GM23338 (cell line): ENCODE data around the gene MAPK4. TPM values are rescaled to one million over a fixed set of nuclear protein-coding genes. Genes with fewer than 3 reads are reported as not detected.

Experiments
- ATAC-seq: fragments of 200-7000 bp; cut with Tn5 transposase; 3 replicates; pipeline ENCODE4 v1.9.1; 2020
- DNase-seq: peaks from one replicate; pipeline ENCODE4 v3.0.0-alpha.2; 2015; ENCODE audit warnings: low spot score
- H2AFZ ChIP-seq: fragments of 200-600 bp; sonication (generic); 2 replicates; pipeline ENCODE4 v1.8.0; 2016; ENCODE audit warnings: antibody characterized with exemption, mild to moderate bottlenecking, moderate library complexity
- H3F3A ChIP-seq: fragments of 200-600 bp; sonication (generic); replicated peaks from 2 replicates; pipeline ENCODE4 v1.8.0; 2017; ENCODE audit warnings: antibody characterized with exemption, mixed run types, low read depth
- H3K27ac ChIP-seq: fragments of 200-600 bp; sonication (generic); 2 replicates; pipeline ENCODE4 v1.6.1; 2016; ENCODE audit warnings: low read depth
- H3K27me3 ChIP-seq: fragments of 200-600 bp; sonication (generic); 2 replicates; pipeline ENCODE4 v1.8.0; 2016; ENCODE audit warnings: mild to moderate bottlenecking, mixed run types, moderate library complexity; ENCODE audit not compliant: insufficient read depth
- H3K36me3 ChIP-seq: fragments of 200-600 bp; sonication (generic); 2 replicates; pipeline ENCODE4 v1.8.0; 2016; ENCODE audit warnings: mild to moderate bottlenecking; ENCODE audit not compliant: insufficient read depth
- H3K4me1 ChIP-seq: fragments of 200-600 bp; sonication (generic); 2 replicates; pipeline ENCODE4 v1.8.0; 2016; ENCODE audit warnings: mild to moderate bottlenecking, moderate library complexity; ENCODE audit not compliant: insufficient read depth
- H3K4me2 ChIP-seq: fragments of 200-600 bp; sonication (generic); 2 replicates; pipeline ENCODE4 v1.7.1; 2017; ENCODE audit warnings: mixed run types
- H3K4me3 ChIP-seq: fragments of 200-600 bp; sonication (generic); 2 replicates; pipeline ENCODE4 v1.6.1; 2016; ENCODE audit warnings: mixed run types
- H3K79me2 ChIP-seq: fragments of 200-600 bp; sonication (generic); replicated peaks from 2 replicates; pipeline ENCODE4 v1.8.0; 2017; ENCODE audit warnings: mild to moderate bottlenecking; ENCODE audit not compliant: insufficient read depth
- H3K9me2 ChIP-seq: fragments of 200-600 bp; sonication (generic); 2 replicates; pipeline ENCODE4 v1.8.0; 2017; ENCODE audit not compliant: insufficient read depth
- H4K20me1 ChIP-seq: fragments of 200-600 bp; sonication (generic); replicated peaks from 2 replicates; pipeline ENCODE4 v1.8.0; 2017; ENCODE audit warnings: mild to moderate bottlenecking; ENCODE audit not compliant: insufficient read depth
- H3K27ac Mint-ChIP-seq: 2 replicates; pipeline ENCODE4 v1.8.0; 2020; ENCODE audit warnings: inconsistent platforms, mild to moderate bottlenecking, moderate library complexity, mixed read lengths
- H3K27me3 Mint-ChIP-seq: 3 replicates; pipeline ENCODE4 v1.8.0; 2022; ENCODE audit warnings: low read depth, mild to moderate bottlenecking, moderate library complexity, mixed read lengths, inconsistent platforms; ENCODE audit not compliant: insufficient read depth, poor library complexity
- H3K36me3 Mint-ChIP-seq: 3 replicates; pipeline ENCODE4 v1.8.0; 2021; ENCODE audit warnings: low read depth, mild to moderate bottlenecking, inconsistent platforms, moderate library complexity, mixed read lengths
- H3K4me1 Mint-ChIP-seq: 3 replicates; pipeline ENCODE4 v1.8.0; 2020; ENCODE audit warnings: mild to moderate bottlenecking, inconsistent platforms, mixed read lengths
- H3K4me3 Mint-ChIP-seq: 3 replicates; pipeline ENCODE4 v1.8.0; 2021; ENCODE audit warnings: moderate library complexity, mild to moderate bottlenecking, inconsistent platforms, mixed read lengths
- H3K9me3 Mint-ChIP-seq: 3 replicates; pipeline ENCODE4 v1.8.0; 2020; ENCODE audit warnings: moderate library complexity, mild to moderate bottlenecking, inconsistent platforms, mixed read lengths
- CREB1 ChIP-seq: fragments of 250-450 bp; sonication (Bioruptor Pico); IDR thresholded peaks from 2 replicates; pipeline ENCODE4 v1.5.0; 2020; ENCODE audit warnings: low read depth, mild to moderate bottlenecking, moderate library complexity
- CTCF ChIP-seq, 2 experiments: fragments of 200-600 bp in 1 of 2; sonication (generic) in 1 of 2; conservative IDR thresholded peaks; 2 replicates each; pipeline versions ENCODE4 v1.5.1 to v1.6.1; 2016 to 2017; ENCODE audit warnings: antibody characterized with exemption in 2 of 2, low read depth in 2 of 2, mild to moderate bottlenecking in 2 of 2, moderate library complexity in 1 of 2
- EZH2 ChIP-seq: fragments of 200-600 bp; sonication (generic); IDR thresholded peaks from one replicate; pipeline ENCODE4 v1.8.0; 2017; ENCODE audit warnings: antibody characterized with exemption, mild to moderate bottlenecking, low read depth; ENCODE audit not compliant: unreplicated experiment
- EZH2phosphoT487 ChIP-seq: fragments of 200-600 bp; sonication (generic); IDR thresholded peaks from one replicate; pipeline ENCODE4 v1.8.1; 2018; ENCODE audit warnings: antibody characterized with exemption; ENCODE audit not compliant: unreplicated experiment
- JUNB ChIP-seq: IDR thresholded peaks from one replicate; pipeline ENCODE4 v1.6.1; 2016; ENCODE audit warnings: antibody characterized with exemption; ENCODE audit not compliant: unreplicated experiment
- NANOG ChIP-seq: IDR thresholded peaks from 2 replicates; pipeline ENCODE4 v1.6.1; 2016; ENCODE audit warnings: antibody characterized with exemption, borderline replicate concordance
- POLR2AphosphoS5 ChIP-seq: IDR thresholded peaks from 2 replicates; pipeline ENCODE4 v1.6.1; 2016; ENCODE audit warnings: antibody characterized with exemption, low read depth
- STAT1 ChIP-seq: IDR thresholded peaks from one replicate; pipeline ENCODE4 v1.6.1; 2016; ENCODE audit warnings: antibody characterized with exemption; ENCODE audit not compliant: unreplicated experiment
- ZNF114 ChIP-seq: fragments of 250-450 bp; sonication (Bioruptor Pico); IDR thresholded peaks from 2 replicates; pipeline ENCODE4 v1.5.0; 2020; ENCODE audit warnings: mild to moderate bottlenecking, moderate library complexity
- ZNF331 ChIP-seq: fragments of 250-450 bp; sonication (Bioruptor Pico); IDR thresholded peaks from 2 replicates; pipeline ENCODE4 v1.5.0; 2020; ENCODE audit warnings: low read depth, mild to moderate bottlenecking, moderate library complexity
- polyA plus RNA-seq: library from polyadenylated mRNA; unstranded; fragments of >200 nt; fragmentation: Nextera tagmentation; extraction: Ambion mirVana; gene quantifications from 2 replicates; pipeline ENCODE4 v1.2.1, GENCODE V29; 2016
- total RNA-seq: library from RNA; depleted of rRNA; stranded (reverse); fragments of >200 nt; shearing (Covaris generic); gene quantifications from 2 replicates; pipeline ENCODE4 v1.2.3, GENCODE V29; 2014
- TF ChIP-seq, protein P1 (sequence below): IDR thresholded peaks from 2 replicates; pipeline ENCODE4 v1.6.1; 2016; ENCODE audit warnings: antibody characterized with exemption
- TF ChIP-seq, protein P2 (sequence below): fragments of 250-450 bp; sonication (Bioruptor Pico); IDR thresholded peaks from 2 replicates; pipeline ENCODE4 v1.5.0; 2020; ENCODE audit warnings: mild to moderate bottlenecking, moderate library complexity
- TF ChIP-seq, protein P3 (sequence below): IDR thresholded peaks from one replicate; pipeline ENCODE4 v1.6.1; 2018; ENCODE audit warnings: antibody characterized with exemption; ENCODE audit not compliant: unreplicated experiment

MAPK4 gene
- total and polyA plus RNA-seq, 2 experiments from 2014 or later, result 1.3 to 4.4 TPM

DNA sequence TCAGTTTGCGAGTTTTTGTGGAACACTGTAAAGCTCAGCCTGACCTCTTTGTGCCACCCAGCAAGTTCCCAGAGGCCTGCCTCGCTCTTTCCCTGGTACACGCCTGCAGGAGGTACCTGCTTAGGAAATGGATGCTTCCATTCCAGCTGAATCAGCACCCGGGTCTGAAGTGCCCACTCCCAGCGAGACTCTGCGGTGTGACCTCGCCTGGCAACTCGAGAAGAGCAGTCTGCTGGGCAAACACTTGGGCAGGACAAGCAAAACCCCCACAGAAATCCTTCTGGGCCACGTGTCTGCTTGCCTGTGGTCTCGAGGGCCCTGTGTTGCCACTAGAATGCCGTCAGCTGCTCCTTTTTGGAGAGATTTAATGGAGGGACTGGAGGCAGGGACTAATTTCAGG lies 127.6 kb downstream of the MAPK4 start:
- Mint-ChIP-seq H3K4me3 (no peak overlapping the region), H3K36me3 (no peaks in the 10 kb centered on the region), H3K4me1 (no peaks in the 10 kb centered on the region), H3K27ac (no peak overlapping the region), H3K9me3 (no peaks in the 10 kb centered on the region), H3K27me3 (peaks cover 1% of the 10 kb centered on the region)
- Histone ChIP-seq H3K27ac (no peak overlapping the region), H3K9me2 (0 out of 2 replicates have a peak, but pooled peaks cover 2% of the 10 kb centered on the region), H2AFZ (no peak overlapping the region), H3K79me2 (no peaks in the 10 kb centered on the region), H3F3A (no peaks in the 10 kb centered on the region), H3K4me1 (no peaks in the 10 kb centered on the region; the same call in 1 of the 2 replicates), H3K4me3 (no peak overlapping the region), H3K36me3 (no peaks in the 10 kb centered on the region), H3K27me3 (no peaks in the 10 kb centered on the region), H3K4me2 (no peak overlapping the region), H4K20me1 (no peaks in the 10 kb centered on the region)
- TF ChIP-seq, protein P1, sequence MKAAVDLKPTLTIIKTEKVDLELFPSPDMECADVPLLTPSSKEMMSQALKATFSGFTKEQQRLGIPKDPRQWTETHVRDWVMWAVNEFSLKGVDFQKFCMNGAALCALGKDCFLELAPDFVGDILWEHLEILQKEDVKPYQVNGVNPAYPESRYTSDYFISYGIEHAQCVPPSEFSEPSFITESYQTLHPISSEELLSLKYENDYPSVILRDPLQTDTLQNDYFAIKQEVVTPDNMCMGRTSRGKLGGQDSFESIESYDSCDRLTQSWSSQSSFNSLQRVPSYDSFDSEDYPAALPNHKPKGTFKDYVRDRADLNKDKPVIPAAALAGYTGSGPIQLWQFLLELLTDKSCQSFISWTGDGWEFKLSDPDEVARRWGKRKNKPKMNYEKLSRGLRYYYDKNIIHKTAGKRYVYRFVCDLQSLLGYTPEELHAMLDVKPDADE, result no peak
- no peak for TF ChIP-seq CTCF (conservative IDR thresholded peaks at IDR 0.05; ENCODE audit: low read depth in 2 of 2)
- no peak for TF ChIP-seq NANOG
- TF ChIP-seq, protein P2, sequence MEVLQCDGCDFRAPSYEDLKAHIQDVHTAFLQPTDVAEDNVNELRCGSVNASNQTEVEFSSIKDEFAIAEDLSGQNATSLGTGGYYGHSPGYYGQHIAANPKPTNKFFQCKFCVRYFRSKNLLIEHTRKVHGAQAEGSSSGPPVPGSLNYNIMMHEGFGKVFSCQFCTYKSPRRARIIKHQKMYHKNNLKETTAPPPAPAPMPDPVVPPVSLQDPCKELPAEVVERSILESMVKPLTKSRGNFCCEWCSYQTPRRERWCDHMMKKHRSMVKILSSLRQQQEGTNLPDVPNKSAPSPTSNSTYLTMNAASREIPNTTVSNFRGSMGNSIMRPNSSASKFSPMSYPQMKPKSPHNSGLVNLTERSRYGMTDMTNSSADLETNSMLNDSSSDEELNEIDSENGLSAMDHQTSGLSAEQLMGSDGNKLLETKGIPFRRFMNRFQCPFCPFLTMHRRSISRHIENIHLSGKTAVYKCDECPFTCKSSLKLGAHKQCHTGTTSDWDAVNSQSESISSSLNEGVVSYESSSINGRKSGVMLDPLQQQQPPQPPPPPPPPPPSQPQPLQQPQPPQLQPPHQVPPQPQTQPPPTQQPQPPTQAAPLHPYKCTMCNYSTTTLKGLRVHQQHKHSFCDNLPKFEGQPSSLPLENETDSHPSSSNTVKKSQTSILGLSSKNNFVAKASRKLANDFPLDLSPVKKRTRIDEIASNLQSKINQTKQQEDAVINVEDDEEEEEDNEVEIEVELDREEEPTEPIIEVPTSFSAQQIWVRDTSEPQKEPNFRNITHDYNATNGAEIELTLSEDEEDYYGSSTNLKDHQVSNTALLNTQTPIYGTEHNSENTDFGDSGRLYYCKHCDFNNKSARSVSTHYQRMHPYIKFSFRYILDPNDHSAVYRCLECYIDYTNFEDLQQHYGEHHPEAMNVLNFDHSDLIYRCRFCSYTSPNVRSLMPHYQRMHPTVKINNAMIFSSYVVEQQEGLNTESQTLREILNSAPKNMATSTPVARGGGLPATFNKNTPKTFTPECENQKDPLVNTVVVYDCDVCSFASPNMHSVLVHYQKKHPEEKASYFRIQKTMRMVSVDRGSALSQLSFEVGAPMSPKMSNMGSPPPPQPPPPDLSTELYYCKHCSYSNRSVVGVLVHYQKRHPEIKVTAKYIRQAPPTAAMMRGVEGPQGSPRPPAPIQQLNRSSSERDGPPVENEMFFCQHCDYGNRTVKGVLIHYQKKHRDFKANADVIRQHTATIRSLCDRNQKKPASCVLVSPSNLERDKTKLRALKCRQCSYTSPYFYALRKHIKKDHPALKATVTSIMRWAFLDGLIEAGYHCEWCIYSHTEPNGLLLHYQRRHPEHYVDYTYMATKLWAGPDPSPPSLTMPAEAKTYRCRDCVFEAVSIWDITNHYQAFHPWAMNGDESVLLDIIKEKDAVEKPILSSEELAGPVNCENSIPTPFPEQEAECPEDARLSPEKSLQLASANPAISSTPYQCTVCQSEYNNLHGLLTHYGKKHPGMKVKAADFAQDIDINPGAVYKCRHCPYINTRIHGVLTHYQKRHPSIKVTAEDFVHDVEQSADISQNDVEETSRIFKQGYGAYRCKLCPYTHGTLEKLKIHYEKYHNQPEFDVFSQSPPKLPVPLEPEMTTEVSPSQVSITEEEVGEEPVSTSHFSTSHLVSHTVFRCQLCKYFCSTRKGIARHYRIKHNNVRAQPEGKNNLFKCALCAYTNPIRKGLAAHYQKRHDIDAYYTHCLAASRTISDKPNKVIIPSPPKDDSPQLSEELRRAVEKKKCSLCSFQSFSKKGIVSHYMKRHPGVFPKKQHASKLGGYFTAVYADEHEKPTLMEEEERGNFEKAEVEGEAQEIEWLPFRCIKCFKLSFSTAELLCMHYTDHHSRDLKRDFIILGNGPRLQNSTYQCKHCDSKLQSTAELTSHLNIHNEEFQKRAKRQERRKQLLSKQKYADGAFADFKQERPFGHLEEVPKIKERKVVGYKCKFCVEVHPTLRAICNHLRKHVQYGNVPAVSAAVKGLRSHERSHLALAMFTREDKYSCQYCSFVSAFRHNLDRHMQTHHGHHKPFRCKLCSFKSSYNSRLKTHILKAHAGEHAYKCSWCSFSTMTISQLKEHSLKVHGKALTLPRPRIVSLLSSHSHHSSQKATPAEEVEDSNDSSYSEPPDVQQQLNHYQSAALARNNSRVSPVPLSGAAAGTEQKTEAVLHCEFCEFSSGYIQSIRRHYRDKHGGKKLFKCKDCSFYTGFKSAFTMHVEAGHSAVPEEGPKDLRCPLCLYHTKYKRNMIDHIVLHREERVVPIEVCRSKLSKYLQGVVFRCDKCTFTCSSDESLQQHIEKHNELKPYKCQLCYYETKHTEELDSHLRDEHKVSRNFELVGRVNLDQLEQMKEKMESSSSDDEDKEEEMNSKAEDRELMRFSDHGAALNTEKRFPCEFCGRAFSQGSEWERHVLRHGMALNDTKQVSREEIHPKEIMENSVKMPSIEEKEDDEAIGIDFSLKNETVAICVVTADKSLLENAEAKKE (CRISPR knock-in tag), result no peak
- TF ChIP-seq EZH2, result no peak
- no peak for TF ChIP-seq POLR2AphosphoS5
- TF ChIP-seq JUNB, result no peak
- TF ChIP-seq CREB1 (CRISPR knock-in tag), result no peak
- TF ChIP-seq ZNF114, result no peak
- TF ChIP-seq ZNF331 (CRISPR knock-in tag), result no peak
- TF ChIP-seq EZH2phosphoT487, result no peak
- no peak for TF ChIP-seq STAT1
- TF ChIP-seq, protein P3, sequence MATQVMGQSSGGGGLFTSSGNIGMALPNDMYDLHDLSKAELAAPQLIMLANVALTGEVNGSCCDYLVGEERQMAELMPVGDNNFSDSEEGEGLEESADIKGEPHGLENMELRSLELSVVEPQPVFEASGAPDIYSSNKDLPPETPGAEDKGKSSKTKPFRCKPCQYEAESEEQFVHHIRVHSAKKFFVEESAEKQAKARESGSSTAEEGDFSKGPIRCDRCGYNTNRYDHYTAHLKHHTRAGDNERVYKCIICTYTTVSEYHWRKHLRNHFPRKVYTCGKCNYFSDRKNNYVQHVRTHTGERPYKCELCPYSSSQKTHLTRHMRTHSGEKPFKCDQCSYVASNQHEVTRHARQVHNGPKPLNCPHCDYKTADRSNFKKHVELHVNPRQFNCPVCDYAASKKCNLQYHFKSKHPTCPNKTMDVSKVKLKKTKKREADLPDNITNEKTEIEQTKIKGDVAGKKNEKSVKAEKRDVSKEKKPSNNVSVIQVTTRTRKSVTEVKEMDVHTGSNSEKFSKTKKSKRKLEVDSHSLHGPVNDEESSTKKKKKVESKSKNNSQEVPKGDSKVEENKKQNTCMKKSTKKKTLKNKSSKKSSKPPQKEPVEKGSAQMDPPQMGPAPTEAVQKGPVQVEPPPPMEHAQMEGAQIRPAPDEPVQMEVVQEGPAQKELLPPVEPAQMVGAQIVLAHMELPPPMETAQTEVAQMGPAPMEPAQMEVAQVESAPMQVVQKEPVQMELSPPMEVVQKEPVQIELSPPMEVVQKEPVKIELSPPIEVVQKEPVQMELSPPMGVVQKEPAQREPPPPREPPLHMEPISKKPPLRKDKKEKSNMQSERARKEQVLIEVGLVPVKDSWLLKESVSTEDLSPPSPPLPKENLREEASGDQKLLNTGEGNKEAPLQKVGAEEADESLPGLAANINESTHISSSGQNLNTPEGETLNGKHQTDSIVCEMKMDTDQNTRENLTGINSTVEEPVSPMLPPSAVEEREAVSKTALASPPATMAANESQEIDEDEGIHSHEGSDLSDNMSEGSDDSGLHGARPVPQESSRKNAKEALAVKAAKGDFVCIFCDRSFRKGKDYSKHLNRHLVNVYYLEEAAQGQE, result no peak
- ATAC-seq, result no peak
- DNase-seq, result no peak
